HEK293T (cell line): ENCODE results near the gene SNX21.

Source experiments
- ARNT ChIP-seq: fragments of 450-650 bp; IDR thresholded peaks from 2 replicates; pipeline ENCODE4 v1.6.1; 2017; ENCODE audit warnings: mild to moderate bottlenecking
- LEF1 ChIP-seq: fragments of 450-650 bp; IDR thresholded peaks from 2 replicates; pipeline ENCODE4 v1.6.1; 2017; ENCODE audit warnings: mild to moderate bottlenecking, borderline replicate concordance

- TF ChIP-seq LEF1 = no peak
- TF ChIP-seq ARNT = no peak
Observed at GRCh38 chr20:45866454-45866853, 32.9 kb downstream of the SNX21 start.
